GM12865 (cell line): Measurements from ENCODE around the gene STATH.
"Not testable (repeated sequence)": the region's sequence is repeated elsewhere in the genome, so short reads cannot be mapped to it uniquely, and the experiment has no call there.

ENCODE experiments used
- DNase-seq: peaks from one replicate; pipeline ENCODE4 v3.0.0; 2010; ENCODE audit warnings: low read depth
- H3K4me3 ChIP-seq: 2 replicates; pipeline ENCODE4 v1.5.1; 2011; ENCODE audit warnings: mild to moderate bottlenecking, low read depth, low read length, control low read depth
- TF ChIP-seq, protein P1 (sequence below): IDR thresholded peaks from 2 replicates; pipeline ENCODE4 v1.5.1; 2011; ENCODE audit warnings: low read length, control low read depth, low read depth, inconsistent platforms; ENCODE audit not compliant: insufficient read depth; ENCODE audit errors: missing control alignments

STATH gene

DNA sequence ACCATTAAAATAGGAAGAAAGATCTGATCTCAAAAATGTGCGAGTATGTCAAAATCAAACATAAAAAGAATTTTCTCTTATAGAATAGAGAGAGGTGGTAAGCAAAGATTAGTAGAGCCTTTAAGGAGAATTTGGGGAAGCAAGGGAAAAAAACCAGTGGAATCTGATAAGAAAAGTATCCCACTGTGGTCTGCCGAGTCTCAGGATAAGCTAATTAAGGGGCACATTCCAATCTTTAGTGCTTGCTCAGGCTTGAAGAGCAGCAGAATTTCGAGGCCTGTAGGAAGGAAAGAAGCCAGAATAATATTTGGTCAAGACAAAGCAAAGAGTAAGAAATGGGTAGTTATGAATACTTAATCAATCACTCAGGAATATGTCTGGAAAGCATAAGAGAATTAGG, 13.0 kb downstream of the STATH start:
- DNase-seq = no peak
- TF ChIP-seq, protein P1, sequence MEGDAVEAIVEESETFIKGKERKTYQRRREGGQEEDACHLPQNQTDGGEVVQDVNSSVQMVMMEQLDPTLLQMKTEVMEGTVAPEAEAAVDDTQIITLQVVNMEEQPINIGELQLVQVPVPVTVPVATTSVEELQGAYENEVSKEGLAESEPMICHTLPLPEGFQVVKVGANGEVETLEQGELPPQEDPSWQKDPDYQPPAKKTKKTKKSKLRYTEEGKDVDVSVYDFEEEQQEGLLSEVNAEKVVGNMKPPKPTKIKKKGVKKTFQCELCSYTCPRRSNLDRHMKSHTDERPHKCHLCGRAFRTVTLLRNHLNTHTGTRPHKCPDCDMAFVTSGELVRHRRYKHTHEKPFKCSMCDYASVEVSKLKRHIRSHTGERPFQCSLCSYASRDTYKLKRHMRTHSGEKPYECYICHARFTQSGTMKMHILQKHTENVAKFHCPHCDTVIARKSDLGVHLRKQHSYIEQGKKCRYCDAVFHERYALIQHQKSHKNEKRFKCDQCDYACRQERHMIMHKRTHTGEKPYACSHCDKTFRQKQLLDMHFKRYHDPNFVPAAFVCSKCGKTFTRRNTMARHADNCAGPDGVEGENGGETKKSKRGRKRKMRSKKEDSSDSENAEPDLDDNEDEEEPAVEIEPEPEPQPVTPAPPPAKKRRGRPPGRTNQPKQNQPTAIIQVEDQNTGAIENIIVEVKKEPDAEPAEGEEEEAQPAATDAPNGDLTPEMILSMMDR = no peak

DNA sequence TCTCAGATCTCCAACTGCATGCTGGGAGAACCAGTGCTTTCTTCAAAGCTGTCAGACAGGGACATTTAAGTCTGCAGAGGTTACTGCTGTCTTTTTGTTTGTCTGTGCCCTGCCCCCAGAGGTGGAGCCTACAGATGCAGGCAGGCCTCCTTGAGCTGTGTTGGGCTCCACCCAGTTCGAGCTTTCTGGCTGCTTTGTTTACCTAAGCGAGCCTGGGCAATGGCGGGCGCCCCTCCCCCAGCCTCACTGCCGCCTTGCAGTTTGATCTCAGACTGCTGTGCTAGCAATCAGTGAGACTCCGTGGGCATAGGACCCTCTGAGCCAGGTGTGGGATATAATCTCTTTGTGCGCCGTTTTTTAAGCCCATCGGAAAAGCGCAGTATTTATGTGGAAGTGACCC, 23.2 kb downstream of the STATH start:
- H3K4me3 ChIP-seq, DNase-seq: not testable (repeated sequence)

More for the DNA sequence above, 13.0 kb downstream of the STATH start:
- no peak overlapping the region for H3K4me3 ChIP-seq

DNA sequence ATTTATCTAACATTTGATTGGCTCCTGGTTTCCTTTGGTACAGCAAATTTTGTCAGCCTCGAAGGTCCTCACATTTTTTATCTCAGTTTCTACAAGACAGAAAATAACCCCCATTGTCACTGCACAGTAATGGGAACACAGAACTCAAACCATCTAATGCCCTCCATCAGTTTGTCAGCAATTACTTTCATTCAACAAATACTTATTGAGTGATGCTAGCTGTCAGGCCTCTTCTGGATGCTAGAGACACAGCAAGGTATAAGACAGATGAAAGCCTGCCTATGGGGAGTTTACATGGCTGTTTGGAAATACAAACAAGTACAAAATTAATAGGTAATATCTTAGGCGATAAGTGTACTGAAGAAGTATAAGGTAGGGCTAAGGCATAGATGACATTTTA, 27.5 kb downstream of the STATH start:
- no peak for DNase-seq
- H3K4me3 ChIP-seq = no peak overlapping the region
- TF ChIP-seq, protein P1 = no peak

DNA sequence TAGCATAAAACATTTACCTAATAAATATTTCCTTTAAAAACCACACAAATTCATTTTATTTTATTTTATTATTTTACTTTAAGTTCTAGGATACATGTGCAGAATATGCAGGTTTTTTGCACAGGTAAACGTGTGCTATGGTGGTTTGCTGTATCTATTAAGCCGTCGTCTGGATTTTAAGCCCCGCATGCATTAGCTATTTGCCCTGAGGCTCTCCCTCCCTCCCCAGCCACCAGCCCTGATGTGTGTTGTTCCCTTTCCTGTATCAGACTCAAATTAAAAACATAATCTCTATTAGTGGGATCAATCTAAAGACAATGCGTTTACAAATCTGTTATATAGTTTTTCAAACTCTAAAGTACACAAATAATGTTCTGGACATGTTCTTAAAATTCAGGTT, 31.2 kb downstream of the STATH start:
- TF ChIP-seq, protein P1 = no peak
- H3K4me3 ChIP-seq = no peak overlapping the region
- DNase-seq = no peak

DNA sequence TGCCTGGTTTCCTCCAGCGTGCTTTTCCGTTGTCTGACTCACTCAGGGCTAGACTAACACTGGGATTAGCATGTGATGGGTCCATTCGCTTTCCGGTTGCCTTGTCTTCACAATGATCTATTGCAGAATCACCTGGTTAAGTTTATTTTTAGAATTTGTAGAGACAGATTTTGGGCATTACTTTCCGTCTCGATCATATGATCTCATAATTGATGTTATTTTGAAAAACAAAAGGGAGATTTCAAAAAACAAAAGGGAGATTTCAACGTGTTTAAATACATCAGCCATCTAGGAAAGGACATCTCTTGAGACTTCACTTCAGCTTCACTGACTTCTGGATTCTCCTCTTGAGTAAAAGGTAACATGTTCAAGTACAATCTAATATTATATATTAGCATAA, 32.4 kb downstream of the STATH start, which contains the start of gene HTN3:
HTN3 (plus strand) TSS at position 301 of the 400 bp plus-strand sequence. CDS start 2,282 bp downstream, outside the sequence.
- not testable (repeated sequence) for H3K4me3 ChIP-seq, DNase-seq

DNA sequence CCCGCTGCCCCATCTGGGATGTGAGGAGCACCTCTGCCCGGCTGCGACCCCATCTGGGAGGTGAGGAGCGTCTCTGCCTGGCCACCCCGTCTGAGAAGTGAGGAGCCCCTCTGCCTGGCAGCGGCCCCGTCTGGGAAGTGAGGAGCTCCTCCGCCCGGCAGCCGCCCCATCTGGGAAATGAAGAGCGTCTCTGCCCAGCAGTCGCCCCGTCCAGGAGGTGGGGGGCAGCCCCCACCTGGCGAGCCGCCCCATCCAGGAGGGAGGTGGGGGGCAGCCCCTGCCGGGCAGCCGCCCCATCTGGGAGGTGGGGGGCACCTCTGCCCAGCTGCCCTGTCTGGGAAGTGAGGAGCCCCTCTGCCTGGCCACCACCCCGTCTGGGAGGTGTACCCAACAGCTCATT, 41.8 kb downstream of the STATH start:
- DNase-seq, H3K4me3 ChIP-seq: not testable (repeated sequence)

DNA sequence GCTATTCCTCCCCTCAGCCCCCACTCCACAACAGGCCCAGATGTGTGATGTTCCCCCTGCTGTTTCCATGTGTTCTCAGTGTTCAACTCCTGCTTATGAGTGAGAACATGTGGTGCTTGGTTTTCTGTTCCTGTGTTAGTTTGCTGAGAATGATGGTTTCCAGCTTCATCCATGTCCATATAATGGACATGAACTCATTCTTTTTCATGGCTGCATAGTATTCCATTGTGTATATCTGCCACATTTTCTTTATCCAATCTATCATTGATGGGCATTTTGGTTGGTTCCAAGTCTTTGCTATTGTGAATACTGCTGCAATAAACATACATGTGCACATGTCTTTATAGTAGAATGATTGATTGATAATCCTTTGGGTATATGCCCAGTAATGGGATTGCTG, 44.2 kb downstream of the STATH start:
- not testable (repeated sequence) for DNase-seq, H3K4me3 ChIP-seq

DNA sequence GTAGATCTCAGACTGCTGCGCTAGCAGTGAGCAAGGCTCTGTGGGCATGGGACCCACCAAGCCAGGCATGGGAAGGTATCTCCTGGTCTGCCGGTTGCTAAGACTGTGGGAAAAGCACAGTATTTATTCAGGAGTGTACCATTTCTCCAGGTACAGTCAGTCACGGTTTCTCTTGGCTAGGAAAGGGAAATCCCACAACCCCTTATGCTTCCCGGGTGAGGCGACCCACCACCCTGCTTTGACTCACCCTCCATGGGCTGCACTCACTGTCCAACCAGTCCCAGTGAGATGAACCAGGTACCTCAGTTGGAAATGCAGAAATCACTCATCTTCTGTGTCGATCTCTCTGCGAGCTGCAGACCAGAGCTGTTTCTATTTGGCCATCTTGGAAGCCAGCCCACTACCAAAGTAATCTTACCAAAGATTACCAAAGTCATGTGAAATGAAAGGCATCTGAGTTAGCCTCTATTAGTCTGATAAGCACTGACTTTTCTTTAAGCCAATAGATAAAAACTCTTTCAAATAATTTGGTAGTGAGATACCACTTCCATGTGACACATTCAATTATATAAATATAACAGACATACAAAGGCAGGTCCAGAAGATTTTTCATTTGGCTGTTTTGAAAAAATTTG, 46.0 kb downstream of the STATH start:
- TF ChIP-seq, protein P1 = no peak
- H3K4me3 ChIP-seq = no peak overlapping the region
- DNase-seq = no peak

DNA sequence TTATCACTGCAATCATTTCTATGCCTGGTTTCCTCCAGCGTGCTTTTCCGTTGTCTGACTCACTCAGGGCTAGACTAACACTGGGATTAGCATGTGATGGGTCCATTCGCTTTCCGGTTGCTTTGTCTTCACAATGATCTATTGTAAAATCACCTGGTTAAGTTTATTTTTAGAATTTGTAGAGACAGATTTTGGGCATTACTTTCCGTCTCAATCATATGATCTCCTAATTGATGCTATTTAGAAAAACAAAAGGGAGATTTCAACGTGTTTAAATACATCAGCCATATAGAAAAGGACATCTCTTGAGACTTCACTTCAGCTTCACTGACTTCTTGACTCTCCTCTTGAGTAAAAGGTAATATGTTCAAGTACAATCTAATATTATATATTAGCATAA, 54.4 kb downstream of the STATH start, which contains the start of gene HTN1:
HTN1 (plus strand) TSS at position 301 of the 400 bp plus-strand sequence. CDS start 2,639 bp downstream, outside the sequence.
- not testable (repeated sequence) for DNase-seq, H3K4me3 ChIP-seq
